Spinal cord (tissue), 10 donors: ENCODE results near the gene SCGB1A1. TPM values are rescaled to one million over a fixed set of nuclear protein-coding genes. Genes with fewer than 3 reads are reported as not detected.
"Not testable (repeated sequence)": the region's sequence is repeated elsewhere in the genome, so short reads cannot be mapped to it uniquely, and the experiment has no call there.

Source experiments
- DNase-seq, 6 donors: peaks; one replicate each; pipeline versions ENCODE4 v3.0.0 to v3.0.0-alpha.2; 2013 to 2015; ENCODE audit warnings: low spot score in 6 of 6, low read depth in 4 of 6
- H3K27ac ChIP-seq: one replicate; pipeline ENCODE4 v1.5.1; 2013; ENCODE audit warnings: low read depth, low read length, control low read depth
- H3K27me3 ChIP-seq: one replicate; pipeline ENCODE4 v1.6.1; 2013; ENCODE audit warnings: low read length; ENCODE audit not compliant: control insufficient read depth, insufficient read depth
- H3K36me3 ChIP-seq: one replicate; pipeline ENCODE4 v1.6.1; 2013; ENCODE audit warnings: low read length; ENCODE audit not compliant: control insufficient read depth, insufficient read depth
- H3K4me1 ChIP-seq: one replicate; pipeline ENCODE4 v1.6.1; 2013; ENCODE audit warnings: low read length; ENCODE audit not compliant: control insufficient read depth, insufficient read depth
- H3K4me3 ChIP-seq: one replicate; pipeline ENCODE4 v1.5.1; 2013; ENCODE audit warnings: low read depth, low read length, control low read depth
- H3K9me3 ChIP-seq: one replicate; pipeline ENCODE4 v1.6.1; 2013; ENCODE audit warnings: low read length; ENCODE audit not compliant: control insufficient read depth, insufficient read depth
- WGBS: methylation state at CpG from one replicate; pipeline ENCODE4 v1.1.5; 2013; ENCODE audit warnings: missing lambda C conversion rate; ENCODE audit not compliant: insufficient coverage; 5-methylcytosine and 5-hydroxymethylcytosine counted together
- polyA plus RNA-seq, 2 donors: library from polyadenylated mRNA; unstranded; fragments of 120-200 nt; gene quantifications; one replicate each; pipeline ENCODE4 v1.2.1, GENCODE V29; 2013; ENCODE audit not compliant: insufficient read length in 2 of 2
- total RNA-seq, 2 donors: library from RNA; depleted of rRNA in 1 of 2; stranded (reverse); fragments of 120-200 nt in 1 of 2; fragments of >200 nt in 1 of 2; gene quantifications; one replicate each; pipeline versions ENCODE4 v1.2.3 to v1.2.4, GENCODE V29; 2013 to 2014
- donor health status: healthy.

The SCGB1A1 gene
- total and polyA plus RNA-seq, 4 donors = 0.69 TPM; not detected in 3

- H3K9me3 ChIP-seq, H3K27me3 ChIP-seq, H3K4me3 ChIP-seq, H3K4me1 ChIP-seq, DNase-seq, H3K27ac ChIP-seq: not testable (repeated sequence)
- peaks cover 15% of the 10 kb centered on the region for H3K36me3 ChIP-seq
- no CpG with 5 or more reads among the region's 3 CpGs for WGBS
Observed at GRCh38 chr11:62386083-62386482, 32.8 kb upstream of the SCGB1A1 start.

GRCh38 chr11:62387381-62387780, 31.5 kb upstream of the SCGB1A1 start:
- 29% methylated on average over 3 of the region's 3 CpGs for WGBS

GRCh38 chr11:62388999-62389398, 29.8 kb upstream of the SCGB1A1 start:
- no peak for DNase-seq
- Histone ChIP-seq H3K4me3 (no peak overlapping the region), H3K27ac (no peak overlapping the region), H3K4me1 (no peaks in the 10 kb centered on the region), H3K27me3 (no peaks in the 10 kb centered on the region), H3K36me3 (peaks cover 29% of the 10 kb centered on the region), H3K9me3 (no peaks in the 10 kb centered on the region)
- WGBS = 69% methylated on average over 6 of the region's 11 CpGs

More at GRCh38 chr11:62387381-62387780, 31.5 kb upstream of the SCGB1A1 start:
- no peak for DNase-seq
- Histone ChIP-seq H3K27me3 (no peaks in the 10 kb centered on the region), H3K4me3 (no peak overlapping the region), H3K4me1 (no peaks in the 10 kb centered on the region), H3K36me3 (peaks cover 24% of the 10 kb centered on the region), H3K27ac (no peak overlapping the region), H3K9me3 (no peaks in the 10 kb centered on the region)

GRCh38 chr11:62390237-62390636, 28.6 kb upstream of the SCGB1A1 start:
- DNase-seq = no peak
- no peaks in the 10 kb centered on the region for H3K9me3 ChIP-seq
- peaks cover 6% of the 10 kb centered on the region for H3K4me1 ChIP-seq
- WGBS = 72% methylated on average over 5 of the region's 5 CpGs
- no peaks in the 10 kb centered on the region for H3K27me3 ChIP-seq
- peaks cover 29% of the 10 kb centered on the region for H3K36me3 ChIP-seq
- H3K27ac ChIP-seq = no peak overlapping the region
- H3K4me3 ChIP-seq = no peak overlapping the region

- no peaks in the 10 kb centered on the region for H3K9me3 ChIP-seq
- H3K27ac ChIP-seq = no peak overlapping the region
- WGBS = 80% methylated on average over 1 of the region's 1 CpG
- no peaks in the 10 kb centered on the region for H3K27me3 ChIP-seq
- H3K36me3 ChIP-seq = peaks cover 29% of the 10 kb centered on the region
- no peak for DNase-seq
- H3K4me1 ChIP-seq = peaks cover 10% of the 10 kb centered on the region
- no peak overlapping the region for H3K4me3 ChIP-seq
Observed at GRCh38 chr11:62390722-62391121, 28.1 kb upstream of the SCGB1A1 start.

GRCh38 chr11:62391642-62392425, 27.0 kb upstream of the SCGB1A1 start:
- 82% methylated on average over 12 of the region's 16 CpGs for WGBS
- Histone ChIP-seq H3K4me1 (peaks cover 14% of the 10 kb centered on the region), H3K4me3 (no peak overlapping the region), H3K27ac (no peak overlapping the region), H3K9me3 (no peaks in the 10 kb centered on the region), H3K27me3 (no peaks in the 10 kb centered on the region), H3K36me3 (peaks cover 29% of the 10 kb centered on the region)
- DNase-seq = no peak

- Histone ChIP-seq H3K9me3 (no peaks in the 10 kb centered on the region), H3K4me3 (no peak overlapping the region), H3K27me3 (no peaks in the 10 kb centered on the region), H3K36me3 (peaks cover 29% of the 10 kb centered on the region), H3K4me1 (peaks cover 17% of the 10 kb centered on the region), H3K27ac (no peak overlapping the region)
- 90% methylated on average over 1 of the region's 3 CpGs for WGBS
- no peak for DNase-seq
Observed at GRCh38 chr11:62392506-62392905, 26.3 kb upstream of the SCGB1A1 start.

- H3K9me3 ChIP-seq = no peaks in the 10 kb centered on the region
- H3K27me3 ChIP-seq = no peaks in the 10 kb centered on the region
- H3K4me1 ChIP-seq = peaks cover 21% of the 10 kb centered on the region
- no peak for DNase-seq
- peaks cover 33% of the 10 kb centered on the region for H3K36me3 ChIP-seq
- H3K27ac ChIP-seq = no peak overlapping the region
- H3K4me3 ChIP-seq = no peak overlapping the region
- WGBS = 74% methylated on average over 7 of the region's 12 CpGs
Observed at GRCh38 chr11:62393061-62393611, 25.7 kb upstream of the SCGB1A1 start.

GRCh38 chr11:62393735-62394134, 25.1 kb upstream of the SCGB1A1 start:
- peaks cover 34% of the 10 kb centered on the region for H3K36me3 ChIP-seq
- DNase-seq = no peak
- WGBS = 83% methylated on average over 3 of the region's 5 CpGs
- no peak overlapping the region for H3K4me3 ChIP-seq
- H3K9me3 ChIP-seq = no peaks in the 10 kb centered on the region
- H3K27me3 ChIP-seq = no peaks in the 10 kb centered on the region
- peaks cover 27% of the 10 kb centered on the region for H3K4me1 ChIP-seq
- H3K27ac ChIP-seq = no peak overlapping the region
